Islet of Langerhans (tissue), 1 donor: ENCODE data around the gene ERBB3.
"Not testable (repeated sequence)": the region's sequence is repeated elsewhere in the genome, so short reads cannot be mapped to it uniquely, and the experiment has no call there.

Experiments
- FAIRE-seq: peaks from one replicate; lab custom pipeline; 2011; peaks lifted over from hg19 to GRCh38; lab: Jason Lieb, UNC

Gene ERBB3

DNA sequence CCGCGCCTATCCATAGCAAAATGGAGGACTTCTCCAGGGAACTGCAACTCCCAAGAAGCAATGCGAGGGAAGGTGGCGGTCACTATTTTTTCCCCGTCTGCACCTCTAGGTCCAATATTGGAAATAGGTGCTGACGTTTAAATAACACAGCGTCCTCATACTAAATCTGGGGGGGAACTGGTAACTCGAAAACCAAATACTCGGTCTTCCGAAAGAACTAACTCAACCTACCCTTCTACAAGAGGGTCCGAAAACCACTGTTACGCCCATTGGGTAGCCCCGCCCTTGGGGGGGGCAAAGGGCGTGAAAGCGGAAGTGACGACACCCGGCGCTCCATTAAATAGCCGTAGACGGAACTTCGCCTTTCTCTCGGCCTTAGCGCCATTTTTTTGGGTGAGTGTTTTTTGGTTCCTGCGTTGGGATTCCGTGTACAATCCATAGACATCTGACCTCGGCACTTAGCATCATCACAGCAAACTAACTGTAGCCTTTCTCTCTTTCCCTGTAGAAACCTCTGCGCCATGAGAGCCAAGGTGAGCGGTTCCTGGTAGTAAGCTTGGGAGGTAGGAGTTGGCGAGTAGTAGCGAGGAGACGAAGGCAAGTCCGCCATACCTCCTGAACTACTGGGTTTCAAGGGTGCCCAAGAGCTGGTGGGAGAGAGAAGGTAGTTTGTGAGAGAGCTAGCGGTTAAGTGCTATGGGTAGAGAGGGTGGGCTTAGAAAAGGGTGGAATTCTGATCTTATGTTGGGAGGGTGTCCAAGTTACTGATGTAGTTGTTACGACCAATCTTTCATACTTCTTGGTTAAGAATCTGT is 36.5 kb downstream of the ERBB3 start, which contains the start of gene RPL41:
RPL41 (plus strand) TSS at position 367 of the 815 bp plus-strand sequence.
- no peak for FAIRE-seq

- not testable (repeated sequence) for FAIRE-seq
Measured at GRCh38 chr12:56117082-56117706, 37.2 kb downstream of the ERBB3 start.

DNA sequence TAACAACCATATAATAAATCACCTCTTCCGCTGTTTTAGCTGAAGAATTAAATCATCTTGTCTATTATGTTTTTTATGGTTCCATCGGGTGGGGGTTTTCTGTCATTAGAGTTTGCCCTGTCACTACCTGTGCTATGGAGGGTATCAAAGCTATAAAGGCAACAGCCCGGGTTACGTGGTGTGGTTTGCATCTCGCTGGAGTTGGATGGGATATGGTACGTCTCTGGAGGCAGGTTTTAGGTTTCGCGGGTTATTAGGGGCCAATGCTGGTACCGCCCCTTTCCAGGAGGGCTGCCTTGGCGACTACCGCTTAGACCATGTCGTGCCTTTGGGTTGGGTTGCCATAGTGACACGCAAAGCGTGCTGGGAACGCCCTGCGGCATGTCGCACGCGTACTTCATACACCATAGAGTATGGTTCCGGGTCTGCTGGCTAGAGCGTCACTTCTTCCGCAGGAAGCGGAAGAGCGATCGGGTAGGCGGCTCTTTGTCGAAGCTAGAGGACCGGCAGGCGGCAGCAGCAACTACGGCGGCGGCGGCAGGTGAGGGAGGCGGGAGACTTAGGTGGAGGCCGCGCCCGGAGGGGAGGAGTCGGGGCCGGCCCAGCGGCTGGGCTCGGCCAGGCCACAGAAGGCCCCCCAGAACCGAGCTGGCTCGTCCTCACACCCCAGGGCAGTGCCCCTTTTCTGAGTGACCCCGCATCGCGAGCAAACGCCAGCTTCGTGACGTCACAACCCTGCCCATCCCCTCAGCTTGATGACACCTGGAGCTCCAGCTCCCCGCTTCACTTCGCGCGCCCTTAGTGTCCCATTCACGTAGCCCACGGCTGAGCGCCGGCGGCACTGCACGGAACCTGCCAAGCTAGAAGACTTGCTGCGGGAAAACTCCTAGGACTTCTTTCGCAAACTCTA is 38.1 kb downstream of the ERBB3 start, which contains the start of gene ZC3H10:
ZC3H10 (plus strand) TSS at position 489 of the 910 bp plus-strand sequence. CDS start 2,297 bp downstream, outside the sequence.
- FAIRE-seq = peak; percentile 86

GRCh38 chr12:56118688-56119357 is 38.9 kb downstream of the ERBB3 start:
- FAIRE-seq = no peak

DNA sequence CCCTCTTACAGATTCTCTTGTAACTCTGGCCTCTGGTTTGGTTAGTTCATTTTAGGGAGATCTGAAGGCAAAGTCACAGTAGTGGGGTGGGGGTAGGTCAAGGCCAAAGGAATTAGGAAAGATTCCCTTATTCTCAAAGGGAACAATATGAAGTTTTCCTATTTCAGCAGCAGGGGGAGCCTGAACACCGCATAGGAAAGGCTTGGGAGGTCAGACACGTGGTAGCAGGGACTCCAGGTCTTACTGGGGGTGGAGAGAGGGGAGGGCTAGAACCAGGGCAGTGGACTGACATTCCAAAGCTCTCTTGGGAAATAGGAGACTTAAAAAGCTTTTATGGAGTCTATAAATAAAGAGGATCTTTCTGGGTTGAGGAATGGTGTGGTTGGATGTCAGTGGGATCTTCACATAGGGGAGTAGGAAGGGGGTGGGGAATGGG is 39.4 kb downstream of the ERBB3 start:
- FAIRE-seq = no peak

DNA sequence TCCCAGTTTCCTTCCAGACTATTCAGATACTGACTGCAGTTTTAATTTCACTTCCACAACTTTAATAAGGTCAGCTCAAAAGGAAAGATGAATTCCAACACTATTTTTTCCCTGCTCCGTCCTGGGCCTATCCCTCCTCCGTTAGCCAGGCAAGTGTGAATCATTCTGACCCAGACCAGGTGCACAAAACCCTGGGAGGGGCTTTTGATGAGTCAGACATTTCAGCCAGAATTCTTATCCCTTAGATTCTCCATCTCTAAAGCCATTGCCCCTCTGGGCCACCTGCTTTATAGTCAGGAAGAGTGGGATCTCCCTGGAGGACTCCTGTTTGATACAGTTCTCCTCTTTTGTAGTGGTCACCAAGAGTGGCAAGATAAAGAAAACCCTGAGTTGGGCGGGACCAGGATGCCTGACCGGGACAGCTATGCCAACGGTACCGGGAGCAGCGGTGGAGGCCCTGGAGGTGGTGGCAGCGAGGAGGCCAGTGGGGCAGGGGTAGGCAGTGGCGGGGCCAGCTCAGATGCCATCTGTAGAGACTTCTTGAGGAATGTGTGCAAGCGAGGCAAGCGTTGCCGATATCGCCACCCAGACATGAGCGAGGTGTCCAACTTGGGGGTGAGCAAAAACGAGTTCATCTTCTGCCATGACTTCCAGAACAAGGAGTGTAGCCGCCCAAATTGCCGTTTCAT is 40.3 kb downstream of the ERBB3 start:
- no peak for FAIRE-seq

DNA sequence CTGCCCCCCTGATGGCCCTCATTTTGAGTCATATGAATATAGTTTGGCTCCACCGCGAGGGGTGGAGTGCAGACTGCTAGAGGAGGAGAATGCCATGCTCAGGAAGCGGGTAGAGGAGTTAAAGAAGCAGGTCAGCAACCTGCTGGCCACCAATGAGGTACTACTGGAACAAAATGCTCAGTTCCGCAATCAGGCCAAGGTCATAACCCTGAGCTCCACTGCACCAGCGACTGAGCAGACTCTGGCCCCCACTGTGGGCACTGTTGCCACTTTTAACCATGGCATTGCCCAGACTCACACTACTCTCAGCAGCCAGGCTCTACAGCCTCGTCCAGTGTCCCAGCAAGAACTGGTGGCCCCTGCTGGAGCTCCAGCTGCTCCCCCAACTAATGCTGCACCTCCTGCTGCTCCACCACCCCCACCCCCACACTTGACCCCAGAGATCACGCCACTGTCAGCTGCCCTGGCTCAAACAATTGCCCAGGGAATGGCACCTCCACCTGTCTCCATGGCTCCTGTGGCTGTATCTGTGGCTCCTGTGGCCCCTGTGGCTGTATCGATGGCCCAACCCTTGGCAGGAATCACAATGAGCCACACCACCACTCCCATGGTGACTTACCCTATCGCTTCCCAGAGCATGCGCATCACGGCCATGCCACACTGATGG is 41.4 kb downstream of the ERBB3 start:
- no peak for FAIRE-seq

GRCh38 chr12:56122637-56123036 is 42.7 kb downstream of the ERBB3 start:
- peak; percentile 80 for FAIRE-seq

DNA sequence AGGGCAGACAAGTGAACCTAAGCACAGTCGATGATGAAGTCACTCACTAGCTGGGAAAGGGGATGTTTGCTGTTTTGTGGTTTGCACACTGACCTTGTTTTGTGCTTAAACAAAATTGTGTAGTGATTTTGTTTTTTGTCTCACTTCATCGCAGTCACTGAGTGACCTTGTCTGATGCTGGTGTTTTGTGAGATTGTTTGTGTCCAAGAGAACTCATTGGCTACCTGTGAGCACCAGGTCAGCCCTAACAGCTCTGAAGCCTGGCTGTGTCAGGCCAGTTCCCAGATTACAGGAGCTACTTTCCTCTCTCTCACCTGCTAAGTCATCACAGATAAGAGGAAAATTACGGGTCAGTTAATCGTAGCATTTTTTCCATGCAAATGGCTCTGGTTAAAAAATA is 44.2 kb downstream of the ERBB3 start:
- peak; percentile 30 for FAIRE-seq

DNA sequence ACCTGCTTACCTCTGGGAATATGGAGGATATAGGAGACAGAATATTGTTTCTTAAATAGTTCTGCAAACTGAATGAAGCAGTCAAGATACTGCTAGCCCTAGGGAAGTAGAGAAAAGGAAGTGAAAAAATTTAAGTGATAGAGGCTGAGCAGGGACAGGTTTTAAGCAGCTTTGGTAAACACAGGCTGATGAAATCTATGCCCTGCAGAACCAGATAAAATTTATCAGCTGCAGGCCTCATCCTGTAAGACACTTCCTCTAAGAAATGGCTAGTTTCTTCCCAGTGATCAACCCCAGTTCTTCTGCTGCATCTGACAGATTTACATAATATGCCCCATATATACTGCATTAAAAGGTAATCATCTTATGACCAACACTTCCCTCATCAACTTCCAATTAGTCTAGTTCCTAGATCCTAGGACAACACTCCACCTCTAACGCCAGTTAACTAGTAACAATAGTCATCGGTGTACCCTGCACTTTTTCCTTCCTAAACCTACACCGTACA is 46.8 kb downstream of the ERBB3 start:
- no peak for FAIRE-seq

DNA sequence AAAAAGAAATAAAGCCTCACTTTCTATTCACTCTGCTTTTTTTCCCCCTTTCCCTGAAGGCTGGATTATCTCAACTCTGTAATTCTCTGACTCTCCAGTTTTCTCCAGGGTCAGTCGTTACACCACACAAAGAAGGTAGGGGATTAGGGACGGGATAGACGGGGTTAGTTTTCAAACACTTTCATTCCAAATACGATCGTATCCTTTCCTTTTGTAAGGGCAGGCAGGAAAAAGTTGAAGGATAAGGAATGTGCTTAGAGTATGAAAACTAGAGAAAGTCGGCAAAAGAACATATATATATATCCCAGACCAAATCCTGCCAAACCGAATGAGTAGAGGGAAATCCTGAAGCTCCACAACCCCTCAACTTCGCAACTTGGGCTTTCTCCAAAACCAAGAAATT is 47.5 kb downstream of the ERBB3 start:
- FAIRE-seq = no peak

- peak; percentile 65 for FAIRE-seq
Measured at GRCh38 chr12:56127888-56128669, 48.1 kb downstream of the ERBB3 start, which contains the start of gene ESYT1. Gene ESYT1, plus strand, starts transcription at chr12:56128267. Its CDS starts 53 bp downstream, at chr12:56128320.

- FAIRE-seq = no peak
Measured at GRCh38 chr12:56128670-56129205, 48.8 kb downstream of the ERBB3 start.

- FAIRE-seq = no peak
Measured at GRCh38 chr12:56129206-56129941, 49.4 kb downstream of the ERBB3 start.

DNA sequence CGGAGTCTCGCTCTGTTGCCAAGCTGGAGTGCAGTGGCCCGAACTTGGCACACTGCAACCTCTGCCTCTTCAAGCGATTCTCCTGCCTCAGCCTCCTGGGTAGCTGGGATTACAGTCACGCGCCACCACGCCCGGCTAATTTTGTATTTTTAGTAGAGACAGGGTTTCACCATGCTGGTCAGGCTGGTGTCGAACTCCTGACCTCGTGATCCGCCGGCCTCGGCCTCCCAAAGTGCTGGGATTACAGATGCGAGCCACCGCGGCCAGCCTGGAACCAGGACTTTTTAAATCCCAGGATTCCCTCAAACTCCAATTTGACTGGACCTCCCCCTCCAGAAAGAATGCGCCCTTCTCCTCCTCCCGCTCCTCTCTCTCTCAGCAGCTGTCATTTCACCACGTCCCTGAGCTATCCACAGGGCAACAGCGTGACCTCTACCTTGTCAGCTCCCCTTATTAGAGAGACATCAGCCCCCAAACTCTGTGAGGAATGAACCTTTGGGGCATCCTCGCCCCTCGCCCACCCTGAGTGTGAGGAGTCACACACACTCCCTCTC is 50.1 kb downstream of the ERBB3 start:
- FAIRE-seq = no peak

GRCh38 chr12:56130876-56131275 is 50.9 kb downstream of the ERBB3 start:
- no peak for FAIRE-seq

DNA sequence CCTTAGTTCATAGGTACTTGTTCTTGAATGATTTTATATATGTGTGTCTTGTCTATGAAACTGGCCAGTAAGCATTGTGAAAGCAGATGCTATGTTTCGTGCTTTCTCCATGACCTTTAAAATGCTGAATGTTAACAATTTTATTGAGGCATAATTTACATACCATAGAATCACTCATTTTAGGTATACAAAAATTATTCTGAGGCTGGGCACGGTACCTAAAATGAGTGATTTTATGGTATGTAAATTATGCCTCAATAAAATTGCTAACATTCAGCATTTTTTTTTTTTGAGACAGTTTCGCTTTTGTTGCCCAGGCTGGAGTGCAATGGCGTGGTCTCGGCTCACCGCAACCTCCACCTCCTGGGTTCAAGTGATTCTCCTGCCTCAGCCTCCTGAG is 54.9 kb downstream of the ERBB3 start:
- FAIRE-seq = no peak
